Memory B cell (primary cell): ENCODE results near the gene ACTBL2.

ENCODE experiments used
- ATAC-seq: fragments of 150-1000 bp; cut with Tn5 transposase; 2 replicates; pipeline ENCODE4 v1.10.0; 2021; ENCODE audit warnings: low read depth, mild to moderate bottlenecking, moderate library complexity
- DNase-seq, 2 donors: peaks; one replicate each; pipeline ENCODE4 v3.0.0; 2022; ENCODE audit warnings: low spot score in 2 of 2
- H3K27ac Mint-ChIP-seq: one replicate; pipeline ENCODE4 v1.8.0; 2022; ENCODE audit warnings: mild to moderate bottlenecking, moderate library complexity, mixed read lengths
- H3K27me3 Mint-ChIP-seq: one replicate; pipeline ENCODE4 v1.8.0; 2022; ENCODE audit warnings: mixed read lengths
- H3K36me3 Mint-ChIP-seq: one replicate; pipeline ENCODE4 v1.8.0; 2022; ENCODE audit warnings: mild to moderate bottlenecking, mixed read lengths
- H3K4me1 Mint-ChIP-seq: one replicate; pipeline ENCODE4 v1.8.0; 2022; ENCODE audit warnings: mixed read lengths
- H3K4me3 Mint-ChIP-seq: one replicate; pipeline ENCODE4 v1.8.0; 2022; ENCODE audit warnings: mild to moderate bottlenecking, moderate library complexity, mixed read lengths
- H3K9me3 Mint-ChIP-seq: one replicate; pipeline ENCODE4 v1.8.0; 2022; ENCODE audit warnings: mixed read lengths

ACTBL2 gene

GRCh38 chr5:57503433-57503832 is 20.8 kb upstream of the ACTBL2 start:
- Mint-ChIP-seq H3K4me1 (no peaks in the 10 kb centered on the region), H3K4me3 (no peak overlapping the region), H3K36me3 (no peaks in the 10 kb centered on the region), H3K27me3 (peaks cover 2% of the 10 kb centered on the region), H3K9me3 (no peaks in the 10 kb centered on the region), H3K27ac (no peak overlapping the region)
- ATAC-seq (no peak), DNase-seq (no peak)

GRCh38 chr5:57501414-57502201 is 19.0 kb upstream of the ACTBL2 start:
- H3K36me3 Mint-ChIP-seq = no peaks in the 10 kb centered on the region
- no peaks in the 10 kb centered on the region for H3K9me3 Mint-ChIP-seq
- H3K4me1 Mint-ChIP-seq = no peaks in the 10 kb centered on the region
- no peak overlapping the region for H3K27ac Mint-ChIP-seq
- H3K27me3 Mint-ChIP-seq = peaks cover 2% of the 10 kb centered on the region
- DNase-seq = no peak
- no peak overlapping the region for H3K4me3 Mint-ChIP-seq
- ATAC-seq = no peak

GRCh38 chr5:57499262-57500050 is 16.8 kb upstream of the ACTBL2 start:
- DNase-seq = no peak
- H3K4me3 Mint-ChIP-seq = peak overlapping the region; percentile 69
- no peaks in the 10 kb centered on the region for H3K4me1 Mint-ChIP-seq
- no peaks in the 10 kb centered on the region for H3K36me3 Mint-ChIP-seq
- H3K27ac Mint-ChIP-seq = no peak overlapping the region
- H3K27me3 Mint-ChIP-seq = peaks cover 5% of the 10 kb centered on the region
- ATAC-seq = peak; percentile 38
- H3K9me3 Mint-ChIP-seq = no peaks in the 10 kb centered on the region

- Mint-ChIP-seq H3K4me3 (no peak overlapping the region), H3K27me3 (peaks cover 11% of the 10 kb centered on the region), H3K27ac (no peak overlapping the region), H3K9me3 (no peaks in the 10 kb centered on the region), H3K4me1 (no peaks in the 10 kb centered on the region), H3K36me3 (no peaks in the 10 kb centered on the region)
- DNase-seq (no peak), ATAC-seq (no peak)
Measured at GRCh38 chr5:57497733-57498132, 15.1 kb upstream of the ACTBL2 start.

- DNase-seq (no peak), ATAC-seq (no peak)
- Mint-ChIP-seq H3K27me3 (peaks cover 10% of the 10 kb centered on the region), H3K4me1 (no peaks in the 10 kb centered on the region), H3K4me3 (no peak overlapping the region), H3K36me3 (no peaks in the 10 kb centered on the region), H3K27ac (no peak overlapping the region), H3K9me3 (no peaks in the 10 kb centered on the region)
Measured at GRCh38 chr5:57495285-57496086, 12.9 kb upstream of the ACTBL2 start.

GRCh38 chr5:57494104-57495098 is 11.8 kb upstream of the ACTBL2 start:
- Mint-ChIP-seq H3K4me1 (no peaks in the 10 kb centered on the region), H3K36me3 (no peaks in the 10 kb centered on the region), H3K4me3 (no peak overlapping the region), H3K27me3 (peaks cover 10% of the 10 kb centered on the region), H3K27ac (no peak overlapping the region), H3K9me3 (no peaks in the 10 kb centered on the region)
- DNase-seq (no peak), ATAC-seq (no peak)

GRCh38 chr5:57493034-57493433 is 10.4 kb upstream of the ACTBL2 start:
- Mint-ChIP-seq H3K27me3 (peaks cover 12% of the 10 kb centered on the region), H3K36me3 (no peaks in the 10 kb centered on the region), H3K4me1 (no peaks in the 10 kb centered on the region), H3K4me3 (no peak overlapping the region), H3K27ac (no peak overlapping the region), H3K9me3 (no peaks in the 10 kb centered on the region)
- DNase-seq (no peak), ATAC-seq (no peak)

GRCh38 chr5:57492632-57493031 is 10.0 kb upstream of the ACTBL2 start:
- no peak overlapping the region for H3K27ac Mint-ChIP-seq
- no peaks in the 10 kb centered on the region for H3K36me3 Mint-ChIP-seq
- no peak overlapping the region for H3K4me3 Mint-ChIP-seq
- ATAC-seq (no peak), DNase-seq (no peak)
- peaks cover 15% of the 10 kb centered on the region for H3K27me3 Mint-ChIP-seq
- H3K4me1 Mint-ChIP-seq = no peaks in the 10 kb centered on the region
- no peaks in the 10 kb centered on the region for H3K9me3 Mint-ChIP-seq

- ATAC-seq = no peak
- Mint-ChIP-seq H3K4me1 (no peaks in the 10 kb centered on the region), H3K4me3 (no peak overlapping the region), H3K27ac (no peak overlapping the region), H3K36me3 (no peaks in the 10 kb centered on the region), H3K27me3 (peaks cover 15% of the 10 kb centered on the region), H3K9me3 (no peaks in the 10 kb centered on the region)
- DNase-seq = no peak
Measured at GRCh38 chr5:57491369-57491965, 8.9 kb upstream of the ACTBL2 start.

GRCh38 chr5:57488215-57488955 is 5.8 kb upstream of the ACTBL2 start:
- DNase-seq (no peak), ATAC-seq (no peak)
- no peak overlapping the region for H3K27ac Mint-ChIP-seq

GRCh38 chr5:57486027-57486602 is 3.5 kb upstream of the ACTBL2 start:
- ATAC-seq = no peak
- no peak for DNase-seq
- Mint-ChIP-seq H3K9me3 (no peaks in the 10 kb centered on the region), H3K27ac (no peak overlapping the region), H3K4me3 (no peak overlapping the region), H3K27me3 (peaks cover 13% of the 10 kb centered on the region), H3K36me3 (no peaks in the 10 kb centered on the region), H3K4me1 (no peaks in the 10 kb centered on the region)

More at GRCh38 chr5:57488215-57488955, 5.8 kb upstream of the ACTBL2 start:
- Mint-ChIP-seq H3K27me3 (peaks cover 11% of the 10 kb centered on the region), H3K4me3 (no peak overlapping the region), H3K9me3 (no peaks in the 10 kb centered on the region), H3K4me1 (no peaks in the 10 kb centered on the region), H3K36me3 (no peaks in the 10 kb centered on the region)

- no peak overlapping the region for H3K4me3 Mint-ChIP-seq
- no peak for ATAC-seq
- H3K36me3 Mint-ChIP-seq = no peaks in the 10 kb centered on the region
Measured at GRCh38 chr5:57478826-57479225, 3.8 kb downstream of the ACTBL2 start.

More at GRCh38 chr5:57478826-57479225, 3.8 kb downstream of the ACTBL2 start:
- H3K9me3 Mint-ChIP-seq = no peaks in the 10 kb centered on the region
- peaks cover 9% of the 10 kb centered on the region for H3K27me3 Mint-ChIP-seq
- H3K27ac Mint-ChIP-seq = no peak overlapping the region
- H3K4me1 Mint-ChIP-seq = no peaks in the 10 kb centered on the region
- DNase-seq = no peak
